ENCODE results near the gene DAZAP1.

DNA sequence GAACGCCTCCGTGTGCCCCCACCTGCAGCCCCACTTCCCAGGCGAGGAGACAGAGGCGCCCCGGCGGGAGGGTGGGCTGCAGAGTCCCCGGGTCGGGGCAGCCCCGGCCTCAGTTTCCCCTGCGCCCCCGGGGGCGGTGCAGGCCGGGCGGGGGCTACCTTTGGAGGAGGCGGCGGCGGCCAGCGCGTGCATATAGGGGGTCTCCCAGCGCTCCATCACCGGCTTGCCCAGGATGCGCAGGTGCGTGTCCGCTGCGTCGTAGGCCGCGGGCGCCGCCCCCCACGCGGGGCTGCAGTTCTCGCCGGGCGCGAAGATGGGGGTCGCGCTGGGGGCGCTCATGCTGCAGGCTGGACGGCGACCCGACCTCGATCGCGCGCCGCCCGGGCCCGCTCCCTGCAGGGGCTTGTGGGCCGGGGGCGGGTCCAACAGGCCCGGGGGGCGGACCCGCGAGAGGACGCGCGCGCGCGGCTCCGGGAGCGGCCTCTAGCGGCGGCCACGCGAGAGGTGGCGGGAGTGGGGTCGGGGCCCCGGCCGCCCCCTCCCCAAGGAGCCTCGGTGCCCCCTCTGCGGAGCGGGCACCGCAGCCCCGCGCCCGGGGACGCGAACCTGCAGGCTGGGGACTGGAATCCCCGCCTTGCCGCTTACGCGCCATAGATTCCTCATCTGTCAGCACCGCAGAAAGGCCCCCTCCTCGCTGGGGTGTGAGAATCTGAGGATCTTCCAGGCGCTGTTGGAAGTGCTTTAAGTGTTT, 6.1 kb upstream of the DAZAP1 start, which contains the start of gene GAMT:
- TF ChIP-seq CTCF (IDR thresholded peaks at IDR 0.05) (peak in 1 of 2 donors; percentile 59), POLR2A (IDR thresholded peaks at IDR 0.05) (no peak)

Measured in suprapubic skin (tissue), 3 donors.